Hepatocyte (in vitro differentiated cells): ENCODE data around the gene KRTAP10-8. TPM values are rescaled to one million over a fixed set of nuclear protein-coding genes. Genes with fewer than 3 reads are reported as not detected.

Experiments
- DNase-seq: peaks from one replicate; pipeline ENCODE4 v3.0.0-alpha.2; 2016; ENCODE audit warnings: low spot score
- H2AFZ ChIP-seq: fragments of 200-600 bp; sonication (generic); 2 replicates; pipeline ENCODE4 v1.6.0; 2016; ENCODE audit warnings: antibody characterized with exemption, mild to moderate bottlenecking
- H3K27ac ChIP-seq: fragments of 200-600 bp; sonication (generic); 2 replicates; pipeline ENCODE4 v1.5.1; 2016; ENCODE audit warnings: mild to moderate bottlenecking
- H3K27me3 ChIP-seq: fragments of 200-600 bp; sonication (generic); 2 replicates; pipeline ENCODE4 v1.6.1; 2016
- H3K36me3 ChIP-seq: fragments of 200-600 bp; sonication (generic); replicated peaks from 2 replicates; pipeline ENCODE4 v1.5.1; 2016; ENCODE audit warnings: low read depth; ENCODE audit not compliant: insufficient read depth
- H3K4me1 ChIP-seq: fragments of 200-600 bp; sonication (generic); 2 replicates; pipeline ENCODE4 v1.5.1; 2016; ENCODE audit warnings: mild to moderate bottlenecking, moderate library complexity; ENCODE audit not compliant: insufficient read depth
- H3K4me2 ChIP-seq: fragments of 200-600 bp; sonication (generic); 2 replicates; pipeline ENCODE4 v1.6.0; 2016
- H3K4me3 ChIP-seq: fragments of 200-600 bp; sonication (generic); 2 replicates; pipeline ENCODE4 v1.5.1; 2016; ENCODE audit warnings: mild to moderate bottlenecking
- H3K79me2 ChIP-seq: fragments of 200-600 bp; sonication (generic); 2 replicates; pipeline ENCODE4 v1.6.0; 2017; ENCODE audit warnings: mild to moderate bottlenecking
- H3K9me2 ChIP-seq: fragments of 200-600 bp; sonication (generic); replicated peaks from 2 replicates; pipeline ENCODE4 v1.6.0; 2017; ENCODE audit warnings: mild to moderate bottlenecking; ENCODE audit not compliant: insufficient read depth
- H3K9me3 ChIP-seq: fragments of 200-600 bp; sonication (generic); 2 replicates; pipeline ENCODE4 v1.5.1; 2016; ENCODE audit warnings: low read depth, mild to moderate bottlenecking
- H4K20me1 ChIP-seq: fragments of 200-600 bp; sonication (generic); 2 replicates; pipeline ENCODE4 v1.6.0; 2016; ENCODE audit warnings: mild to moderate bottlenecking; ENCODE audit not compliant: insufficient read depth, poor library complexity, severe bottlenecking
- CTCF ChIP-seq: fragments of 200-600 bp; sonication (generic); IDR thresholded peaks from 2 replicates; pipeline ENCODE4 v1.5.1; 2016; ENCODE audit warnings: antibody characterized with exemption, mild to moderate bottlenecking; ENCODE audit not compliant: poor library complexity
- EZH2 ChIP-seq: fragments of 200-600 bp; sonication (generic); IDR thresholded peaks from 2 replicates; pipeline ENCODE4 v1.6.1; 2016; ENCODE audit warnings: antibody characterized with exemption, mild to moderate bottlenecking, borderline replicate concordance
- EZH2phosphoT487 ChIP-seq: fragments of 200-600 bp; sonication (generic); IDR thresholded peaks from one replicate; pipeline ENCODE4 v1.6.1; 2018; ENCODE audit warnings: antibody characterized with exemption, mild to moderate bottlenecking, low read depth, moderate library complexity; ENCODE audit not compliant: unreplicated experiment, severe bottlenecking
- WGBS: methylation state at CpG from one replicate; pipeline ENCODE4 v1.1.6; 2016; ENCODE audit warnings: low lambda C conversion rate; ENCODE audit errors: missing lambda C conversion rate; 5-methylcytosine and 5-hydroxymethylcytosine counted together
- polyA plus RNA-seq: library from polyadenylated mRNA; unstranded; fragments of >200 nt; fragmentation: Nextera tagmentation; extraction: Ambion mirVana; gene quantifications from 2 replicates; pipeline ENCODE4 v1.2.1, GENCODE V29; 2016
- total RNA-seq: library from RNA; depleted of rRNA; stranded (reverse); fragments of >200 nt; gene quantifications from 2 replicates; pipeline ENCODE4 v1.2.3, GENCODE V29; 2014

KRTAP10-8 gene
- total and polyA plus RNA-seq, 2 experiments from 2014 or later: not detected

GRCh38 chr21:44613386-44614155 lies 1.7 kb downstream of the KRTAP10-8 start:
- Histone ChIP-seq H3K27ac (no peak overlapping the region), H3K36me3 (no peaks in the 10 kb centered on the region), H3K4me1 (no peaks in the 10 kb centered on the region), H3K27me3 (no peaks in the 10 kb centered on the region), H3K4me3 (no peak overlapping the region), H3K79me2 (no peaks in the 10 kb centered on the region), H3K4me2 (no peak overlapping the region), H3K9me2 (no peaks in the 10 kb centered on the region), H4K20me1 (no peaks in the 10 kb centered on the region), H2AFZ (no peak overlapping the region), H3K9me3 (no peaks in the 10 kb centered on the region)
- 94% methylated on average over 26 of the region's 26 CpGs for WGBS
- DNase-seq: no peak
- TF ChIP-seq EZH2 (no peak), CTCF (no peak), EZH2phosphoT487 (no peak)

GRCh38 chr21:44614161-44614631 lies 2.3 kb downstream of the KRTAP10-8 start:
- Histone ChIP-seq H3K27ac (no peak overlapping the region), H4K20me1 (no peaks in the 10 kb centered on the region), H3K4me1 (no peaks in the 10 kb centered on the region), H3K4me3 (no peak overlapping the region), H3K79me2 (no peaks in the 10 kb centered on the region), H3K36me3 (no peaks in the 10 kb centered on the region), H3K27me3 (no peaks in the 10 kb centered on the region), H2AFZ (no peak overlapping the region), H3K4me2 (no peak overlapping the region), H3K9me2 (no peaks in the 10 kb centered on the region), H3K9me3 (no peaks in the 10 kb centered on the region)
- DNase-seq: no peak
- TF ChIP-seq EZH2 (no peak), EZH2phosphoT487 (no peak), CTCF (no peak)
- 91% methylated on average over 20 of the region's 20 CpGs for WGBS

GRCh38 chr21:44614961-44615391 lies 3.1 kb downstream of the KRTAP10-8 start:
- TF ChIP-seq EZH2: no peak
- no peak for TF ChIP-seq EZH2phosphoT487
- no peak for TF ChIP-seq CTCF
- Histone ChIP-seq H3K79me2 (no peaks in the 10 kb centered on the region), H4K20me1 (no peaks in the 10 kb centered on the region), H3K4me1 (no peaks in the 10 kb centered on the region), H3K27ac (no peak overlapping the region), H2AFZ (no peak overlapping the region), H3K27me3 (no peaks in the 10 kb centered on the region), H3K4me2 (no peak overlapping the region), H3K9me2 (no peaks in the 10 kb centered on the region), H3K36me3 (no peaks in the 10 kb centered on the region), H3K9me3 (no peaks in the 10 kb centered on the region), H3K4me3 (no peak overlapping the region)
- WGBS: 94% methylated on average over 28 of the region's 28 CpGs
- DNase-seq: no peak
